SK-N-SH (cell line): Measurements from ENCODE around the gene PEPD. TPM values are rescaled to one million over a fixed set of nuclear protein-coding genes. Genes with fewer than 3 reads are reported as not detected.
A peak's percentile ranks its signal among the peaks of the same experiment; 100 is the strongest.

ENCODE experiments used
- CTCF ChIA-PET: fragments of 300-600, 350-600 bp; formaldehyde crosslinking; extraction: SDS; loops from one replicate; lab custom pipeline; 2021; lab: Yijun Ruan, JAX
- POLR2A ChIA-PET: fragments of 350-600 bp; sonication (Branson Sonifier 250); formaldehyde crosslinking; extraction: SDS; loops from one replicate; lab custom pipeline; 2020; ENCODE audit warnings: antibody characterized with exemption, inconsistent platforms; lab: Yijun Ruan, JAX
- DNase-seq: peaks from one replicate; pipeline ENCODE4 v3.0.0; 2012
- H2AFZ ChIP-seq: fragments of 200-600 bp; sonication (generic); 2 replicates; pipeline ENCODE4 v1.8.1; 2016; ENCODE audit warnings: antibody characterized with exemption, mild to moderate bottlenecking, low read depth
- H3F3A ChIP-seq: fragments of 200-600 bp; sonication (generic); replicated peaks from 2 replicates; pipeline ENCODE3; 2016; ENCODE audit warnings: antibody characterized with exemption, mild to moderate bottlenecking; ENCODE audit not compliant: insufficient read depth
- H3K27ac ChIP-seq, 2 experiments: fragments of 200-500 bp in 1 of 2; fragments of 200-600 bp in 1 of 2; sonication (Bioruptor generic) in 1 of 2; sonication (generic), shearing (Covaris generic) in 1 of 2; 2 replicates each; pipeline versions ENCODE4 v1.5.1 to v1.6.1; 2014 to 2016; ENCODE audit warnings: low read depth in 2 of 2, inconsistent platforms in 1 of 2, low read length in 1 of 2, mild to moderate bottlenecking in 1 of 2, mixed read lengths in 1 of 2
- H3K27me3 ChIP-seq: fragments of 200-600 bp; sonication (generic), shearing (Covaris generic); 2 replicates; pipeline ENCODE4 v1.6.1; 2016; ENCODE audit warnings: mixed run types; ENCODE audit not compliant: insufficient read depth
- H3K36me3 ChIP-seq, 2 experiments: fragments of 200-500 bp in 1 of 2; fragments of 200-600 bp in 1 of 2; sonication (Bioruptor generic) in 1 of 2; sonication (generic) in 1 of 2; replicated peaks in 1 of 2; 2 replicates each; pipeline versions ENCODE3 to v1.5.1; 2014 to 2016; ENCODE audit warnings: low read length in 1 of 2, mild to moderate bottlenecking in 1 of 2; ENCODE audit not compliant: insufficient read depth in 2 of 2, control insufficient read depth in 1 of 2
- H3K4me1 ChIP-seq, 2 experiments: fragments of 200-500 bp in 1 of 2; fragments of 200-600 bp in 1 of 2; sonication (Bioruptor generic) in 1 of 2; sonication (generic), shearing (Covaris generic) in 1 of 2; 2 replicates each; pipeline versions ENCODE4 v1.5.1 to v1.6.1; 2014 to 2016; ENCODE audit warnings: low read depth in 1 of 2, low read length in 1 of 2, mixed run types in 1 of 2; ENCODE audit not compliant: insufficient read depth in 2 of 2, control insufficient read depth in 1 of 2
- H3K4me2 ChIP-seq: fragments of 200-600 bp; sonication (generic), shearing (Covaris generic); 2 replicates; pipeline ENCODE4 v1.6.1; 2017; ENCODE audit warnings: mixed run types
- H3K4me3 ChIP-seq, 2 experiments: fragments of 200-500 bp in 1 of 2; fragments of 200-600 bp in 1 of 2; sonication (Bioruptor generic) in 1 of 2; sonication (generic), shearing (Covaris generic) in 1 of 2; 2 replicates each; pipeline versions ENCODE4 v1.5.1 to v1.8.1; 2014 to 2016; ENCODE audit warnings: low read depth in 2 of 2, inconsistent platforms in 1 of 2, low read length in 1 of 2, mild to moderate bottlenecking in 1 of 2, mixed read lengths in 1 of 2, moderate library complexity in 1 of 2
- H3K79me2 ChIP-seq: fragments of 200-600 bp; sonication (generic); 2 replicates; pipeline ENCODE4 v1.8.1; 2017; ENCODE audit warnings: mild to moderate bottlenecking; ENCODE audit not compliant: insufficient read depth
- H3K9ac ChIP-seq: fragments of 200-600 bp; sonication (generic); 2 replicates; pipeline ENCODE4 v1.6.1; 2017; ENCODE audit warnings: mixed run types
- H3K9me2 ChIP-seq: fragments of 200-600 bp; sonication (generic); 2 replicates; pipeline ENCODE4 v1.6.1; 2017; ENCODE audit warnings: mixed run types
- H3K9me3 ChIP-seq: fragments of 200-600 bp; sonication (generic); 2 replicates; pipeline ENCODE4 v1.6.1; 2017; ENCODE audit warnings: mixed run types, mild to moderate bottlenecking, moderate library complexity
- H4K20me1 ChIP-seq: fragments of 200-600 bp; sonication (generic); 2 replicates; pipeline ENCODE4 v1.6.1; 2017; ENCODE audit warnings: mild to moderate bottlenecking, mixed run types; ENCODE audit not compliant: insufficient read depth
- CHD2 ChIP-seq: fragments of 150-350 bp; IDR thresholded peaks from 2 replicates; pipeline ENCODE4 v1.6.1; 2018; ENCODE audit warnings: low read length; ENCODE audit not compliant: partially characterized antibody
- FOXM1 ChIP-seq: IDR thresholded peaks from 2 replicates; pipeline ENCODE4 v1.4.0; 2012; ENCODE audit warnings: low read depth, mild to moderate bottlenecking
- GATA2 ChIP-seq: sonication (generic); formaldehyde crosslinking; IDR thresholded peaks from 2 replicates; pipeline ENCODE4 v1.5.0; 2020; ENCODE audit warnings: mild to moderate bottlenecking, missing genetic modification reagents
- MEF2A ChIP-seq: IDR thresholded peaks from 2 replicates; pipeline ENCODE4 v1.4.0; 2012; ENCODE audit warnings: low read depth, borderline replicate concordance
- NRF1 ChIP-seq: IDR thresholded peaks from 2 replicates; pipeline ENCODE4 v1.6.1; 2012; ENCODE audit warnings: low read depth, mild to moderate bottlenecking, low read length
- REST ChIP-seq: IDR thresholded peaks from 2 replicates; pipeline ENCODE4 v1.6.1; 2012; ENCODE audit warnings: mild to moderate bottlenecking, low read depth, low read length, moderate library complexity
- RXRA ChIP-seq: IDR thresholded peaks from 2 replicates; pipeline ENCODE4 v1.4.0; 2012; ENCODE audit warnings: low read depth, mild to moderate bottlenecking, borderline replicate concordance
- SMC3 ChIP-seq: IDR thresholded peaks from 2 replicates; pipeline ENCODE4 v1.6.1; 2012; ENCODE audit warnings: low read depth, low read length, improper control_type of control experiment
- TAF1 ChIP-seq: IDR thresholded peaks from 2 replicates; pipeline ENCODE4 v1.6.1; 2012; ENCODE audit warnings: low read depth, mild to moderate bottlenecking, low read length, moderate library complexity, borderline replicate concordance
- ZBTB33 ChIP-seq: IDR thresholded peaks from 2 replicates; pipeline ENCODE4 v1.4.0; 2012; ENCODE audit warnings: low read depth, borderline replicate concordance
- WGBS: methylation state at CpG from one replicate; pipeline ENCODE4 v1.1.6; 2017; ENCODE audit warnings: low lambda C conversion rate; 5-methylcytosine and 5-hydroxymethylcytosine counted together
- polyA plus RNA-seq, 3 experiments: library from polyadenylated mRNA; depleted of rRNA; stranded (reverse); fragments of >200 nt; gene quantifications; 2 replicates each; pipeline ENCODE4 v1.2.3, GENCODE V29; 2012

The PEPD gene
- polyA plus RNA-seq, 1 of the 3 experiments (the other 2 are of a cell fraction) = 88.9 TPM

- TF ChIP-seq TAF1 = no peak
- TF ChIP-seq FOXM1 = no peak
- TF ChIP-seq CHD2 = no peak
- no peak for TF ChIP-seq RXRA
- TF ChIP-seq NRF1 = no peak
- TF ChIP-seq ZBTB33 = no peak
- no peak for TF ChIP-seq SMC3
- TF ChIP-seq MEF2A = no peak
Observed at GRCh38 chr19:33394006-33394722, 127.4 kb downstream of the PEPD start (continued).

GRCh38 chr19:33393286-33394005 is 128.1 kb downstream of the PEPD start:
- no peak overlapping the region for H3K4me3 ChIP-seq
- CTCF ChIA-PET = interaction anchor here (2.0 to 22.5 kb wide), 3 partner anchors 9 to 152 kb away, joined by 7 to 511 read pairs (median 118); no protein-coding TSS in a partner anchor
- no peak overlapping the region for H2AFZ ChIP-seq
- peaks cover 0 to 41% of the 10 kb centered on the region in 2 experiments; a peak in 1 of 4 replicates for H3K4me1 ChIP-seq
- POLR2A ChIA-PET = interaction anchor here (1.0 to 1.1 kb wide), 2 partner anchors 22 to 156 kb away, joined by 3 read pairs; no protein-coding TSS in a partner anchor
- no peaks in the 10 kb centered on the region for H3K79me2 ChIP-seq
- no peak overlapping the region for H3K9ac ChIP-seq
- WGBS = 90% methylated on average over 11 of the region's 21 CpGs
- H3K36me3 ChIP-seq = peaks cover 0 to 2% of the 10 kb centered on the region in 2 experiments
- H3K27ac ChIP-seq = no peak overlapping the region
- H3K9me2 ChIP-seq = no peaks in the 10 kb centered on the region
- no peaks in the 10 kb centered on the region for H3K9me3 ChIP-seq
- no peak for TF ChIP-seq GATA2
- peak; percentile 58; the same call in 1 of the 2 replicates for TF ChIP-seq REST
- H3K27me3 ChIP-seq = no peaks in the 10 kb centered on the region
- peaks cover 22% of the 10 kb centered on the region for H4K20me1 ChIP-seq
- H3F3A ChIP-seq = no peaks in the 10 kb centered on the region
- no peak overlapping the region for H3K4me2 ChIP-seq
- DNase-seq = peak; percentile 47
